Stimulated activated CD8-positive, alpha-beta memory T cell treated with anti-CD3 and anti-CD28 coated beads, Interleukin-7, amount 100 ng/mL, for 1 hour (primary cell): ENCODE data around the gene SUV39H2.
"Not testable (repeated sequence)": the region's sequence is repeated elsewhere in the genome, so short reads cannot be mapped to it uniquely, and the experiment has no call there.

Experiments
- DNase-seq, 2 donors: peaks; one replicate each; pipeline ENCODE4 v3.0.0-alpha.2; 2020; ENCODE audit warnings: low read depth in 2 of 2

SUV39H2 gene

GRCh38 chr10:14936584-14936983 lies 57.9 kb downstream of the SUV39H2 start:
- DNase-seq, result no peak

GRCh38 chr10:14938971-14939370 lies 60.3 kb downstream of the SUV39H2 start:
- DNase-seq, result not testable (repeated sequence)

- DNase-seq, result not testable (repeated sequence)
Observed at GRCh38 chr10:14942147-14942949, 63.7 kb downstream of the SUV39H2 start.

- DNase-seq, result not testable (repeated sequence)
Observed at GRCh38 chr10:14942950-14943338, 64.3 kb downstream of the SUV39H2 start.

- DNase-seq, result no peak
Observed at GRCh38 chr10:14945108-14945507, 66.4 kb downstream of the SUV39H2 start.

GRCh38 chr10:14947268-14947667 lies 68.6 kb downstream of the SUV39H2 start:
- no peak for DNase-seq

GRCh38 chr10:14949291-14949690 lies 70.6 kb downstream of the SUV39H2 start:
- no peak for DNase-seq

- DNase-seq, result no peak
Observed at GRCh38 chr10:14952851-14953423, 74.3 kb downstream of the SUV39H2 start.

GRCh38 chr10:14953424-14954000 lies 74.8 kb downstream of the SUV39H2 start:
- no peak for DNase-seq
